HepG2 (cell line): Measurements from ENCODE around the gene SBK1. TPM values are rescaled to one million over a fixed set of nuclear protein-coding genes. Genes with fewer than 3 reads are reported as not detected.
"Not testable (repeated sequence)": the region's sequence is repeated elsewhere in the genome, so short reads cannot be mapped to it uniquely, and the experiment has no call there.

Experiments
- ATAC-seq: fragments of 200-7000 bp; cut with Tn5 transposase; 3 replicates; pipeline ENCODE4 v1.9.1; 2020; ENCODE audit warnings: mild to moderate bottlenecking, moderate library complexity
- BruUV-seq: library from RNA; stranded (reverse); fragments of 400-500 nt; replicated peaks from 2 replicates; lab custom pipeline; 2021; lab: Mats Ljungman, UMichigan
- CTCF ChIA-PET: fragments of 300-600 bp; formaldehyde crosslinking; extraction: SDS; loops from one replicate; lab custom pipeline; 2021; ENCODE audit warnings: low total read pairs, inconsistent platforms, low intra/inter-chr PET ratio; lab: Yijun Ruan, JAX
- POLR2A ChIA-PET: fragments of 350-600 bp; sonication (Branson Sonifier 250); formaldehyde crosslinking; loops from one replicate; lab custom pipeline; 2020; ENCODE audit warnings: antibody characterized with exemption, inconsistent platforms; lab: Yijun Ruan, JAX
- DNase-seq: peaks from one replicate; pipeline ENCODE4 v3.0.0-alpha.2; 2015; ENCODE audit warnings: low spot score
- FAIRE-seq: peaks from 3 replicates; lab custom pipeline; 2011; peaks lifted over from hg19 to GRCh38; lab: Jason Lieb, UNC
- H2AFZ ChIP-seq: one replicate; pipeline ENCODE4 v1.6.1; 2011; ENCODE audit warnings: low read length, inconsistent platforms
- H3K27ac ChIP-seq: fragments of 300-600 bp; 3 replicates; pipeline ENCODE4 v1.8.0; 2011; ENCODE audit warnings: mixed run types, mild to moderate bottlenecking, mixed read lengths, low read length, inconsistent platforms; ENCODE audit not compliant: insufficient read depth; ENCODE audit errors: extremely low read length
- H3K27me3 ChIP-seq, 2 experiments: fragments of 200-600 bp in 1 of 2; 2 replicates in 1 of 2; 3 replicates in 1 of 2; pipeline versions ENCODE4 v1.6.0 to v1.8.0; 2011; ENCODE audit warnings: low read length in 2 of 2, mild to moderate bottlenecking in 2 of 2, moderate library complexity in 2 of 2, inconsistent platforms in 1 of 2; ENCODE audit not compliant: insufficient read depth in 2 of 2, control insufficient read depth in 1 of 2
- H3K36me3 ChIP-seq, 2 experiments: fragments of 200-600 bp in 1 of 2; replicated peaks in 1 of 2; 2 replicates in 1 of 2; 3 replicates in 1 of 2; pipeline versions ENCODE4 v1.5.1 to v1.8.0; 2011; ENCODE audit warnings: low read length in 2 of 2, inconsistent platforms in 1 of 2; ENCODE audit not compliant: insufficient read depth in 2 of 2, control insufficient read depth in 1 of 2
- H3K4me1 ChIP-seq: 2 replicates; pipeline ENCODE4 v1.5.1; 2012; ENCODE audit warnings: low read length, inconsistent platforms; ENCODE audit not compliant: insufficient read depth
- H3K4me2 ChIP-seq: 2 replicates; pipeline ENCODE4 v1.6.0; 2011; ENCODE audit warnings: low read depth, low read length, inconsistent platforms
- H3K4me3 ChIP-seq, 3 experiments: fragments of 200-600 bp in 1 of 3; sonication (generic), shearing (Covaris generic) in 1 of 3; replicated peaks in 1 of 3; 2 replicates each; pipeline ENCODE4 v1.5.1; 2011 to 2016; ENCODE audit warnings: low read length in 3 of 3, inconsistent platforms in 2 of 3, low read depth in 2 of 3, mild to moderate bottlenecking in 2 of 3, control low read depth in 1 of 3, mixed read lengths in 1 of 3; ENCODE audit not compliant: insufficient read depth in 1 of 3
- H3K79me2 ChIP-seq: one replicate; pipeline ENCODE4 v1.6.1; 2011; ENCODE audit warnings: low read length, inconsistent platforms; ENCODE audit not compliant: insufficient read depth
- H3K9ac ChIP-seq: 2 replicates; pipeline ENCODE4 v1.6.0; 2011; ENCODE audit warnings: mild to moderate bottlenecking, low read depth, low read length, inconsistent platforms; ENCODE audit not compliant: insufficient read depth
- H3K9me3 ChIP-seq: 2 replicates; pipeline ENCODE4 v1.5.1; 2012; ENCODE audit warnings: mild to moderate bottlenecking, low read length
- H4K20me1 ChIP-seq: 2 replicates; pipeline ENCODE4 v1.6.0; 2011; ENCODE audit warnings: inconsistent platforms, mild to moderate bottlenecking, low read length, moderate library complexity; ENCODE audit not compliant: insufficient read depth
- CEBPB ChIP-seq: IDR thresholded peaks from 2 replicates; pipeline ENCODE4 v1.6.1; 2011; ENCODE audit warnings: low read depth, low read length, improper control_type of control experiment, borderline replicate concordance
- CEBPG ChIP-seq: IDR thresholded peaks from 2 replicates; pipeline ENCODE4 v1.6.1; 2016
- GATAD2A ChIP-seq: IDR thresholded peaks from 2 replicates; pipeline ENCODE4 v1.6.1; 2016
- HDAC2 ChIP-seq: sonication (generic); formaldehyde crosslinking; IDR thresholded peaks from 2 replicates; pipeline ENCODE4 v1.4.0; 2020; ENCODE audit warnings: missing genetic modification reagents
- HNF4A ChIP-seq: sonication (generic); formaldehyde crosslinking; IDR thresholded peaks from 2 replicates; pipeline ENCODE4 v1.4.0; 2020; ENCODE audit warnings: missing genetic modification reagents
- HOXA3 ChIP-seq: sonication (generic); formaldehyde crosslinking; IDR thresholded peaks from 2 replicates; pipeline ENCODE4 v1.5.0; 2020; ENCODE audit warnings: missing genetic modification reagents
- NCOA2 ChIP-seq: sonication (generic); formaldehyde crosslinking; IDR thresholded peaks from 2 replicates; pipeline ENCODE4 v1.8.0; 2022; ENCODE audit warnings: inconsistent platforms
- NR2F6 ChIP-seq, 2 experiments: IDR thresholded peaks; 2 replicates each; pipeline ENCODE4 v1.6.1; 2016; ENCODE audit warnings: antibody characterized with exemption in 1 of 2, mild to moderate bottlenecking in 1 of 2
- PHF21A ChIP-seq: sonication (generic); formaldehyde crosslinking; IDR thresholded peaks from 2 replicates; pipeline ENCODE4 v1.5.0; 2020; ENCODE audit warnings: mild to moderate bottlenecking, missing genetic modification reagents
- RFX5 ChIP-seq: IDR thresholded peaks from 2 replicates; pipeline ENCODE4 v1.6.1; 2011; ENCODE audit warnings: low read depth, low read length, improper control_type of control experiment
- SAP130 ChIP-seq: IDR thresholded peaks from 2 replicates; pipeline ENCODE4 v1.6.1; 2016; ENCODE audit warnings: low read depth
- ZMYM4 ChIP-seq: sonication (generic); formaldehyde crosslinking; IDR thresholded peaks from 2 replicates; pipeline ENCODE4 v1.8.1; 2023; ENCODE audit warnings: mild to moderate bottlenecking, missing genetic modification reagents
- ZNF644 ChIP-seq: IDR thresholded peaks from 2 replicates; pipeline ENCODE4 v1.6.1; 2016; ENCODE audit warnings: low read depth
- WGBS: methylation state at CpG from one replicate; pipeline ENCODE4 v1.1.6; 2017; ENCODE audit warnings: low lambda C conversion rate; 5-methylcytosine and 5-hydroxymethylcytosine counted together
- in situ Hi-C: cut with HindIII; loops from 2 replicates; pipeline ENCODE4 v1.10.0; 2017; ENCODE audit warnings: low pct_unique_long_range_greater_than_20kb; ENCODE audit not compliant: extremely low pct_ligation_motif_present
- intact Hi-C: fragments of 100-400 bp; cut with micrococcal nuclease; formaldehyde crosslinking; loops from one replicate; pipeline ENCODE4 v1.10.0; 2022; ENCODE audit not compliant: unreplicated experiment
- polyA plus RNA-seq, 8 experiments: library from polyadenylated mRNA; depleted of rRNA in 3 of 8; stranded (reverse) in 7 of 8; unstranded in 1 of 8; fragments of >200 nt; fragmentation: Illumina TruSeq in 4 of 8; extraction: Trizol in 4 of 8; gene quantifications; 2 replicates each; pipeline versions ENCODE4 v1.2.1 to v1.2.3, GENCODE V29; 2011 to 2016; ENCODE audit warnings: low read depth in 4 of 8, missing spikeins in 1 of 8, mixed read lengths in 1 of 8; ENCODE audit not compliant: insufficient read depth in 1 of 8
- total RNA-seq, 5 experiments: library from RNA; depleted of rRNA; stranded (reverse); fragments of >200 nt; fragmentation: Illumina TruSeq; extraction: Trizol; gene quantifications; 2 replicates each; pipeline ENCODE4 v1.2.3, GENCODE V29; 2016; ENCODE audit warnings: low read depth in 1 of 5
- TF ChIP-seq, protein P1 (sequence below): IDR thresholded peaks from 2 replicates; pipeline ENCODE4 v1.6.1; 2018; ENCODE audit warnings: missing genetic modification reagents, mild to moderate bottlenecking, missing compliant biosample characterization
- TF ChIP-seq, protein P2 (sequence below): sonication (generic); formaldehyde crosslinking; IDR thresholded peaks from 2 replicates; pipeline ENCODE4 v1.4.0; 2020; ENCODE audit warnings: missing genetic modification reagents
- TF ChIP-seq, protein P3 (sequence below): IDR thresholded peaks from 2 replicates; pipeline ENCODE4 v1.4.0; 2020; ENCODE audit warnings: mild to moderate bottlenecking, missing genetic modification reagents

SBK1 gene
- total and polyA plus RNA-seq, 2 of the 13 experiments (the other 11 are each of a cell fraction or from before 2014, with no cell fraction given), result 0.15 to 0.17 TPM

DNA sequence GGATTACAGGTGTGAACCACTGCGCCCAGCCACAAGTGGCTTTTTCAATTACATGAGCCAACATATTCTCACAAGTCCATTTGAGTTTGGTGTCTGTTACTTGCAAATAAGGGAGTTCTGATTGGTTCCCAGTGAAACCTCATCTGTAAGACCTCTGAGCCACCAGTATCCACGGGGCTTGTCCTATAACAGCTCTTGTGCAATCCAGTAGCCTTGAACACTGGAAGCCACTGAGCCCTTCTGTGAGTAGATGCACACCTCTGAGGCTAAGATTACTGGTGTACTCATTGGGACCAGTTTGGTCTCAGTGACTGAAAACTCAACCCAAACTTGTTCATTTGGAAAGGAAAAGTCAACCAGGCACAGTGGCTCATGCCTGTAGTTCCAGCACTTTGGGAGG is 38.7 kb downstream of the SBK1 start:
- peak; percentile 88 for ATAC-seq

More for the DNA sequence above, 38.7 kb downstream of the SBK1 start:
- H3K79me2 ChIP-seq; H3K9me3 ChIP-seq; H3K36me3 ChIP-seq; BruUV-seq; FAIRE-seq; H2AFZ ChIP-seq; CTCF ChIA-PET; H4K20me1 ChIP-seq; H3K27me3 ChIP-seq; H3K4me3 ChIP-seq; intact Hi-C loops; H3K9ac ChIP-seq; POLR2A ChIA-PET; H3K4me2 ChIP-seq; H3K27ac ChIP-seq; in situ Hi-C loops; TF ChIP-seq NR2F6 (IDR thresholded peaks at IDR 0.05): not testable (repeated sequence)
- peaks cover 16% of the 10 kb centered on the region for H3K4me1 ChIP-seq
- WGBS, result 9% methylated on average over 2 of the region's 2 CpGs
- DNase-seq, result peak; percentile 76
- TF ChIP-seq SAP130 (CRISPR knock-in tag) (peak; percentile 27; the same call in 1 of the 2 replicates), NR2F6 (CRISPR knock-in tag; IDR thresholded peaks at IDR 0.05) (0 out of 2 replicates have a peak, but pooled peaks have one; percentile 9), NCOA2 (0 out of 2 replicates have a peak, but pooled peaks have one; percentile 3), PHF21A (CRISPR knock-in tag) (peak; percentile 53), ZNF644 (CRISPR knock-in tag) (peak; percentile 88), HOXA3 (CRISPR knock-in tag) (peak; percentile 28; the same call in 1 of the 2 replicates), HNF4A (CRISPR knock-in tag) (peak; percentile 61), CEBPG (peak; percentile 93), RFX5 (peak; percentile 46; the same call in 1 of the 2 replicates), ZMYM4 (CRISPR knock-in tag) (peak; percentile 58; the same call in 1 of the 2 replicates), HDAC2 (0 out of 2 replicates have a peak, but pooled peaks have one; percentile 35), GATAD2A (CRISPR knock-in tag) (0 out of 2 replicates have a peak, but pooled peaks have one; percentile 43), CEBPB (peak; percentile 82)
- TF ChIP-seq, protein P1, sequence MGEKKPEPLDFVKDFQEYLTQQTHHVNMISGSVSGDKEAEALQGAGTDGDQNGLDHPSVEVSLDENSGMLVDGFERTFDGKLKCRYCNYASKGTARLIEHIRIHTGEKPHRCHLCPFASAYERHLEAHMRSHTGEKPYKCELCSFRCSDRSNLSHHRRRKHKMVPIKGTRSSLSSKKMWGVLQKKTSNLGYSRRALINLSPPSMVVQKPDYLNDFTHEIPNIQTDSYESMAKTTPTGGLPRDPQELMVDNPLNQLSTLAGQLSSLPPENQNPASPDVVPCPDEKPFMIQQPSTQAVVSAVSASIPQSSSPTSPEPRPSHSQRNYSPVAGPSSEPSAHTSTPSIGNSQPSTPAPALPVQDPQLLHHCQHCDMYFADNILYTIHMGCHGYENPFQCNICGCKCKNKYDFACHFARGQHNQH (CRISPR knock-in tag), result peak; percentile 31; the same call in 1 of the 2 replicates
- TF ChIP-seq, protein P2, sequence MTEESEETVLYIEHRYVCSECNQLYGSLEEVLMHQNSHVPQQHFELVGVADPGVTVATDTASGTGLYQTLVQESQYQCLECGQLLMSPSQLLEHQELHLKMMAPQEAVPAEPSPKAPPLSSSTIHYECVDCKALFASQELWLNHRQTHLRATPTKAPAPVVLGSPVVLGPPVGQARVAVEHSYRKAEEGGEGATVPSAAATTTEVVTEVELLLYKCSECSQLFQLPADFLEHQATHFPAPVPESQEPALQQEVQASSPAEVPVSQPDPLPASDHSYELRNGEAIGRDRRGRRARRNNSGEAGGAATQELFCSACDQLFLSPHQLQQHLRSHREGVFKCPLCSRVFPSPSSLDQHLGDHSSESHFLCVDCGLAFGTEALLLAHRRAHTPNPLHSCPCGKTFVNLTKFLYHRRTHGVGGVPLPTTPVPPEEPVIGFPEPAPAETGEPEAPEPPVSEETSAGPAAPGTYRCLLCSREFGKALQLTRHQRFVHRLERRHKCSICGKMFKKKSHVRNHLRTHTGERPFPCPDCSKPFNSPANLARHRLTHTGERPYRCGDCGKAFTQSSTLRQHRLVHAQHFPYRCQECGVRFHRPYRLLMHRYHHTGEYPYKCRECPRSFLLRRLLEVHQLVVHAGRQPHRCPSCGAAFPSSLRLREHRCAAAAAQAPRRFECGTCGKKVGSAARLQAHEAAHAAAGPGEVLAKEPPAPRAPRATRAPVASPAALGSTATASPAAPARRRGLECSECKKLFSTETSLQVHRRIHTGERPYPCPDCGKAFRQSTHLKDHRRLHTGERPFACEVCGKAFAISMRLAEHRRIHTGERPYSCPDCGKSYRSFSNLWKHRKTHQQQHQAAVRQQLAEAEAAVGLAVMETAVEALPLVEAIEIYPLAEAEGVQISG, result 0 out of 2 replicates have a peak, but pooled peaks have one; percentile 23
- TF ChIP-seq, protein P3, sequence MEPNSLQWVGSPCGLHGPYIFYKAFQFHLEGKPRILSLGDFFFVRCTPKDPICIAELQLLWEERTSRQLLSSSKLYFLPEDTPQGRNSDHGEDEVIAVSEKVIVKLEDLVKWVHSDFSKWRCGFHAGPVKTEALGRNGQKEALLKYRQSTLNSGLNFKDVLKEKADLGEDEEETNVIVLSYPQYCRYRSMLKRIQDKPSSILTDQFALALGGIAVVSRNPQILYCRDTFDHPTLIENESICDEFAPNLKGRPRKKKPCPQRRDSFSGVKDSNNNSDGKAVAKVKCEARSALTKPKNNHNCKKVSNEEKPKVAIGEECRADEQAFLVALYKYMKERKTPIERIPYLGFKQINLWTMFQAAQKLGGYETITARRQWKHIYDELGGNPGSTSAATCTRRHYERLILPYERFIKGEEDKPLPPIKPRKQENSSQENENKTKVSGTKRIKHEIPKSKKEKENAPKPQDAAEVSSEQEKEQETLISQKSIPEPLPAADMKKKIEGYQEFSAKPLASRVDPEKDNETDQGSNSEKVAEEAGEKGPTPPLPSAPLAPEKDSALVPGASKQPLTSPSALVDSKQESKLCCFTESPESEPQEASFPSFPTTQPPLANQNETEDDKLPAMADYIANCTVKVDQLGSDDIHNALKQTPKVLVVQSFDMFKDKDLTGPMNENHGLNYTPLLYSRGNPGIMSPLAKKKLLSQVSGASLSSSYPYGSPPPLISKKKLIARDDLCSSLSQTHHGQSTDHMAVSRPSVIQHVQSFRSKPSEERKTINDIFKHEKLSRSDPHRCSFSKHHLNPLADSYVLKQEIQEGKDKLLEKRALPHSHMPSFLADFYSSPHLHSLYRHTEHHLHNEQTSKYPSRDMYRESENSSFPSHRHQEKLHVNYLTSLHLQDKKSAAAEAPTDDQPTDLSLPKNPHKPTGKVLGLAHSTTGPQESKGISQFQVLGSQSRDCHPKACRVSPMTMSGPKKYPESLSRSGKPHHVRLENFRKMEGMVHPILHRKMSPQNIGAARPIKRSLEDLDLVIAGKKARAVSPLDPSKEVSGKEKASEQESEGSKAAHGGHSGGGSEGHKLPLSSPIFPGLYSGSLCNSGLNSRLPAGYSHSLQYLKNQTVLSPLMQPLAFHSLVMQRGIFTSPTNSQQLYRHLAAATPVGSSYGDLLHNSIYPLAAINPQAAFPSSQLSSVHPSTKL (CRISPR knock-in tag), result peak; percentile 46; the same call in 1 of the 2 replicates
